CD4-positive, alpha-beta T cell treated with Interleukin-4 for 1 hour (primary cell): ENCODE measurements around the gene ZNF816.
A peak's percentile ranks its signal among the peaks of the same experiment; 100 is the strongest.
"Not testable (repeated sequence)": the region's sequence is repeated elsewhere in the genome, so short reads cannot be mapped to it uniquely, and the experiment has no call there.

Experiments used
- DNase-seq, 2 donors: peaks; one replicate each; pipeline ENCODE4 v3.0.0-alpha.2; 2020 to 2022

The ZNF816 gene

DNA sequence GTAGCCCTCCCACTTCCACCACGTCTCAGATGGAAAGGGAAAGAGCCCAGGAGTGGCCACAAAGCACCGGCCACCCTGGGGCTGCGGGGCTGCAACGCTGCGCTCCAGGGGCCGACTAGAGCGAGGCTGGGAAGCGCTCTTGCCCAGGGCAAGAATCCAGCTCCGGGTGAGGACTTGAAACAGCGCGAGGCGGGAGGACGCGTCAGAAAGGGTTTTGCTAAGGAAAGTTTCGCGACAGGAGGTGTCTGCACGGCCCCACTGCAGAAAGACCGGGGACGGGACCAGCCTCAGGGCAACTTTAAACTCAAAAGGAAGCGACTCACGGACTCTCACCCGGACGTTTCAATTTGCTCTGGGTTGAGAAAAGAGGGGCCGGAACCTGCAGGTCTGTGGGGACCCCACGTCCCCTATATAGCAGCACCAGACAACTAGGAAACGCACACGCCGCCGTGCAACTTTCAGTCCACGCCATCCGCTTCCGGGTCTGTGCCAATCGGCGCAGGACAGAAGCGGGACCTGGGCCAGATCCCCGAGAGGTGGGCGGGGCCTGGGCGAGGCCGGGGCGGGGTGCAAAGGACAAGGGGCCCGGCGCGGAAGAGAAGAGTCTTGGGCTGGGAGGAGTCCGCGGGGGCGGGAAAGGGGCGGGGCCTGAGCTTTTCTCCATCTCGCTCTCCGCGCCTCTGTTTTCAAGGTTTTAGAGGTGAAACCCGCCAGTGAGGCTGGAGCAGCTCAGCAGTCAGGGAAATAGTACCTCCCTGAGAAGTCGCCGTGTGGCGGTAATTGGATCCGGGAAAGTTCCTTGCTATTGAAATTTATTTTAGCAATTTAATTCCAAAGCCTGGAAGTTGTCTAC is at the start of gene ZNF816:
TSS of gene ZNF816 (minus strand) at position 488 of the 853 bp plus-strand sequence. CDS start 6,792 bp downstream, outside the sequence.
- DNase-seq, result peak; percentile 97 to 98

DNA sequence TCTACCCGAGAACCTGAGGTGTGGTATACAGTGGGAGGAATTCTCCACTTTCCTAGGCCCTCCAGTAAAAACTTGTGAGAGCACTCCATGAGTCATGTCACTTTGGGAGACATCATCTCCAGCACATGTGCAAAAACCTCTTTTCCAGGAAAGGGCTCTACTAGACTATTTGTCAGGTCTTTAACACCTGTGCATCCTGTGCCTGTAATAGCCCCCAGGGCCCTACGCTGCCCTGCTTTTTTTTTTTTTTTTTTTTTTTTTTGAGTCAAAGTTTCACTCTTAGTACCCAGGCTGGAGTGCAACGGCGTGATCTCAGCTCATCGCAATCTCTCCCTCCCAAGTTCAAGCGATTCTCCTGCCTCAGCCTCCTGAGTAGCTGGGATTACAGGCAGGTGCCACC is 49.3 kb upstream of the ZNF816 start:
- DNase-seq, result no peak

DNA sequence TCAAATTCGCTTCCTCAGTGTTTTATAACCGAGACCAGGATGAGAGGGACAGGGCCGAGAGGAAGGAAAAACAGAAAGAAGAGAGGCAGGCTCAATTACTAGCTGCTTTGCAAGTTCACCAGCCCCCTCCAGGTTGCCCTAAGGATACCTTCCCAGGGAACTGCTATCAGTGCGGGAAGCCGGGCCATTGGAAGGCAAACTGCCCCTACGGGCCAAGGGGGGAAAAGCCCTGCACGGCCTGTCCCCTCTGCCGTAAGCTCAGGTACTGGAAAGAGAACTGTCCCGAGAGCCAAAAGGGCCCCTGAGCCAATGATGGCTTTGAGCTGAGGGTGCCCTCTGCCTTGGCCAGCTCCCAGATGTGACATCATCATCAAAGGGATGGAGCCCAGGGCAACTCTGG is 47.8 kb upstream of the ZNF816 start:
- no peak for DNase-seq

DNA sequence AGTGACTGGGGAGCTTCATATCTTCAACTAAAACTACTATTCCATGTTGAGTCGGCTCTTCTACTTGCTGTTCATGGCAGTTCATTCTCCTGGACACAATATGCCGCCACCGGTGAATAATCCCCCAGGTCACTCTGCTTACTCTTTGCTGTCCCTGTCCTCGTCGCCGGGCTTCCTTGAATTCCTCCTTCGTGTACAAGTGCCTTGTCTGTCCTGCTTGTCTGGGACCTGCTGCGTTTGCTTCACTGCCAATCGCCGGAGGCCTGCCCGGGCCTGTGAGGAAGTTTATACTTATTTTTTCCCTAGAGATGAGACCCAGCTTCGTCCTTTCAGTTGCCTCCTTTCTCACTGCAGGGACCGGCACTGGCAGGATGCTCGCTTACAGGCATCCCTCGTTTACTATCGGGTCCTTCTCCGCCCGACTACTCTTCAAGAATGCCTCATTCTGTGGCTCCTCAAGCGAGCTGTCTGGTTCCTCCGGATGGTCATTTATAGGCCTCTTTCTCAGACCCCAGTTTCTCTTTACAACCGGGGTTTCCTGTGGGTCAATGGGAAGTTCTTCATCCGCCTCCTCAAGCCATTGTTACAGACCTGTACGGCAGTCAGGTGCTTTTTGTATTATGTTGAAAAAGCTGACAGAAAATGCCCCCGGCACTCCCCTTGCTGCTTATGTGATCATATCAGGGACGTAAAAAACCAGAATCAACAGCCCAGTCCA is 45.5 kb upstream of the ZNF816 start:
- DNase-seq, result no peak

DNA sequence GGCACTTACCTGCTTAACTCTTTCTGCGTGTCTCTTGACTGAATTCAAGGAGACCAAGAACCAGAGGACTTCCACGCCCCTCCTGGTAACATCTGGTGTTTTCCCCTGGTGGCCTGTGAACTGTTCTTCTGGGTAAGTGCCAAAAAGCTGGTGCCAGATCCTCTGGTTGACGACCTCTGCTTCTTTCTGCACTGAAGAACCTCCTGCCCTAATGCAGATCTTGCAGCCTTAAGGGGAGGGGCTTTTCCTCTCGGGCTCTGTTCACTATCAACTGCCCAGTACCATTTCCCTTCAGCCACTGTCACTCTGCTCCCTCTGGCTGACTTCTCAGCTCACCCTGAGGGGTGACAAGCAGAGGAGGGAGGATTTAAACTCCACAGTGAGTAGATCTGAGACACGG is 44.9 kb upstream of the ZNF816 start:
- DNase-seq, result no peak

DNA sequence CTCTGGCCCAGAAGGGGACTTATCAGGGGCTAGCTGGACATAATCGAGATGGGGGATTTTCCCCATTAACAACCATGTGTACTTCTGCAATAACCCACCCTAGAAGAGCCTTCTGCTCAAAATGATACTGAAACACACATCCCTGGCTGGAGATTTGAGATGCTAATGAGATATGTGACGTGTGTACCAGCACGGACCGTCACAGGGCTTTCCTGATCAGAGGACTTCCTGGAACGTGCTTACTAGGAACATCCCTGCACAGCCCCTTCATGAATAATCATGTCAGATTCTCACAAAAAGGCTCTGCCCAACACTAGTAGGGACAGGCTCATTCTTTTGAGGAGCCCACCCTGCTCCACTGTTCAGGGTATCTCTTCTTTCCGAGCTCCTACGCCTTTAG is 44.5 kb upstream of the ZNF816 start:
- DNase-seq, result no peak

DNA sequence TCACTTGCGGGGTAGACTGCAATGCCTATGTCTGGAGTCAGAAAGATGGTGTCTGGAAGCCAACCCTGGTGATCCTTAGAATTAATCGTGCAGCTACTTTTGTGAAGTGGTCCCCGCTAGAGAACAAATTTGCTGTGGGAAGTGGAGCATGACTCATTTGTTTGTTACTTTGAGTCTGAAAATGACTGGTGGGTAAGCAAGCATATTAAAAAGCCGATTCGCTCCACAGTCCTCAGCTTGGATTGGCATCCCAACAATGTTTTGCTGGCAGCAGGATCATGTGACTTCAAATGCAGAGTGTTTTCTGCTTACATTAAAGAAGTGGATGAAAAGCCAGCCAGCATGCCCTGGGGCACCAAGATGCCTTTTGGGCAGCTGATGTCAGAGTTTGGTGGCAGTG is 41.6 kb upstream of the ZNF816 start:
- no peak for DNase-seq

DNA sequence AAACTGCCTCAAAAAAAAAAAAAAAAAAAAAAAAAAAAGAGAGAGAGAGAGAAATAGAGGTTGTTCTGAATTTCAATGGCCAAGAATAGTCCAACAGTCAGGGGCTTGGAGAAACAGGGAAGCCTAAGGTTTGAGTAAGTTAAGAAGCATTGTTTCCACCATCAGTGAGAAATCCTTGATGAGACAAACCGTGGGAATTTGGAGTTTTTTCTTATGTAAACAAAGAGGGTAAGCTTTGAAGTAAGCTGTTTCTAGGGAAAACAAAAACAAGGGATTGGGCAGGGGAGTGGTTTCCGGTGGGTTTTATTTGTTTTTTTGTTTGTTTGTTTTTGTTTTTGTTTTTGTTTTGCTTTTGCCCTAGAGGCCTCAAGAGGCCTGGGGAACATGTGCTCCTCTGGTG is 39.8 kb upstream of the ZNF816 start:
- no peak for DNase-seq

DNA sequence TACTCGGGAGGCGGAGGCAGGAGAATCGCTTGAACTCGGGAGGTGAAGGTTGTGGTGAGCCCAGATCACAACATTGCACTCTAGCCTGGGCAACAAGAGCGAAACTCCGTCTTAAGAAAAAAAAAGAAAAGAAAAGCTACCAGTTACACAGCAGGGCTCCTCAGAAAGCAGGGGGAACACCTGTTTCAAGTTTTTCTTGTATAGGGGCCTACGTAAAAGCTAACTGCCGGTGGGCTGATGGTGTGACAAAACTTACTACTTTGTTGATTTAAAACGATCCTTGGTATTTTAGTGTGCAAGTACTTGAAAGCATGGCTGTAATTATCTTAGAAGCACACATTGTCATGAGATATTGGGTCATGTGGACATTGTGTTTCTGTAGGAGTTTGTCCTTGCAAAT is 35.3 kb upstream of the ZNF816 start:
- DNase-seq, result no peak

DNA sequence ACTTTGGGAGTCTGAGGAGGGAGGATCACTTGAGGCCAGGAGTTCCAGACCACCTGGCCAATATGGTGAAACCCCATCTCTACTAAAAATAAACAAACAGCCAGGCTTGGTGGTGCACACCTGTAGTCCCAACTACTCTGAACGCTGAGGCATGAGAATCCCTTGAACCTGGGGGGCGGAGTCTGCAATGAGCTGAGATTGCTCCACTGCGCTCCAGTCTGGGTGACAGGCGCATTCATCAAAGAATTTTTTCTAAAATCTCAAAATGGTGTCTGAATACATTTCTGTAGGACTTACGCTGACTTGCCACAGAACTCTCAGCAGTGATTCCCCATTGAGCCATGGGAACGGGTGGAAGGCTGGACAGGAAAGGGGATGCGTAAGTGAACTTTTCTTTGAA is 33.0 kb upstream of the ZNF816 start:
- no peak for DNase-seq

DNA sequence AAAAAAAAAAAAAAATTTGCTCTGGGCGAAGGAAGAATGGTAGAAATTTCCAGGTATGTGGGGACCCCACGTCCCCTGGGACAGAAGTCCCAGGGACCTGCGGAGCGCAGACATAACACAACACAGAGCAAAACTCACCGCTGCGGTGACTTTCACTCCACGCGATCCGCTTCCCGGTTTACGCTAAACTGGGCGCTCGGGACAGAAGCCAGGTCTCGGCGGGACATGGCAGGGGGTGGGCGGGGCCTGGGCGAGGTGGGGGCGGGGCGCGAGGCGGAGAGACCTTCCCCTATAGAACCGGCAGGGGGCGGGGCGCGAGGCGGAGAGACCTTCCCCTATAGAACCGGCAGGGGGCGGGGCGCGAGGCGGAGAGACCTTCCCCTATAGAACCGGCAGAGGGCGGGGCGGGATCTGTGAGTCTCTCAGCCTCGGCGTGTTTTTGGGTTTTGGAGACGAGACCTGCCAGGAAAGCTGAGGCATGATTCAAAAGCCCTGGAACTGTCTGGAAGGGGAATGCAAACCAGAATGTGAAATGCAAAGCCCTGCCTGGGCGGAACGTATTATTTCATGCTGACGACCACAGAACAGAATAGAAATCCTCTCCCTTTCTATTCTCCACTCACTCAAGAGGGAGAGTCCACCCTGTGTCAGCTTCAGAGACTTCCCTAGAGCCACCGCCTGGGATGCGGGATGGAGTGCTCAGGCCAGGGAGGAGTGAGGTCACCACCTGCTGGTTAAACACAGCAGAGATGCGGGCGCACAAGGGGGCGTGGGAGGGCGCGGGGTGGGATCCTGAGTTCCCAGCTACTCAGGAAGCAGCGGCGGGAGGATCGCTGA is 30.9 kb upstream of the ZNF816 start:
- peak; percentile 86 for DNase-seq

DNA sequence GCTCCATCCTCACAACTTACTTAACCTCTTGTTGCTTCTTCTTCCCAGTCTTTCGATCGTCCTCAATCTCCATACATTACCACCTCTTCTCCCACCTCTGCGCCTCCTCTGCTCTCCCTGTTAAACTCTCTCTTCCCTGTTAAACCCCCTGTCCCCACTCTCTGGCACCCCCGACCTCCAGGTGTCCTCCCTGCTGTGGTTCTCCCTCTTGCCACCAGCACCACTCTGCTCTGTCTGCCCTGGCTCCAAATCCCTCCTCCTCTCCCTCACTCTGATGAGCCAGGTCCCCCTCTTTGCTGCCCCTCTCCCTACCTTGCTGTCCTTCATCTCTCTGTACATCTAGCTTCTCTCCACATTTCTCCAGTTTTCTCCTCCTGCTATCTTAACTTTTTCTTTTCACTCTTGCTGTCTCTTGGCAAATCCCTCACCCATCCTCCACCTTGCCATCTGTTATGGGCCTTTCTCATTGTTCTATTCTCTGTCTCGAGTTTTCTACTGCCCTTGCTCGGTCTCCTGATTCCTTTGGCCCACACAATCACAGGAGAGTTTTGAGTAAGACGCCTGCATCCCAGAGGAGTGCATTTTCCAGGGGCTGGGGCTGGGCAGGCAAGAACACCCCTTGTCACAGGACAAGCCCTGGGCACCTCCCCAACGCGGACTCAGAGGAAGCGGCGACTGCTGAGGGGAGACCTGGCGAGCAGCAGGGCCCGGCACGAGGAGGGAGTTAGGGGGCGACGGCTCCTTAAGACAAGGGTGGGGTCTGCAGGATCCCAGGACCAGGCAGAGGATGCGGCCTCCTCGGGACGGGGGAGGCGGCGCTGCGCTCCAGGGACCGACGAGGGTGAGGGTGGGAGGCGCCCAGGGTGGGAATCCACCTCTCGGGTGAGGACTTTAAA is 29.7 kb upstream of the ZNF816 start:
- no peak for DNase-seq

DNA sequence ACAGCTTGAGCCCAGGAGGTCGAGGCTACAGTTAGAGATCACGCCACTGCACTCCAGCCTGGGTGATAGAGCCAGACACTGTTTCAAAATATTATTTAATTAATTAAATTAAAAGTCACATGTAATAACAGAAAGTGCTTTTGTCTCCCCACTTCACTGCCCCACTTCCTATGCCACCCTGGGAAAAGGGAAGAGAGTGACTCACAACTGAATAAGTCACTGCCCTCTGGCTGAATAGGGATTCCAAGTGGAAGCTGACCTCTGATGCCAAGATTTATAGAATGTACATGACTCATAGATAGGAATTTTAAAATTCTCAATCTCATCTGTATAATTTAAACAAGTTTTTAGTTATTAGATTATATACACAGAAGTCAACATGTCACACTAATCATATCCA is 28.8 kb upstream of the ZNF816 start:
- DNase-seq, result no peak

DNA sequence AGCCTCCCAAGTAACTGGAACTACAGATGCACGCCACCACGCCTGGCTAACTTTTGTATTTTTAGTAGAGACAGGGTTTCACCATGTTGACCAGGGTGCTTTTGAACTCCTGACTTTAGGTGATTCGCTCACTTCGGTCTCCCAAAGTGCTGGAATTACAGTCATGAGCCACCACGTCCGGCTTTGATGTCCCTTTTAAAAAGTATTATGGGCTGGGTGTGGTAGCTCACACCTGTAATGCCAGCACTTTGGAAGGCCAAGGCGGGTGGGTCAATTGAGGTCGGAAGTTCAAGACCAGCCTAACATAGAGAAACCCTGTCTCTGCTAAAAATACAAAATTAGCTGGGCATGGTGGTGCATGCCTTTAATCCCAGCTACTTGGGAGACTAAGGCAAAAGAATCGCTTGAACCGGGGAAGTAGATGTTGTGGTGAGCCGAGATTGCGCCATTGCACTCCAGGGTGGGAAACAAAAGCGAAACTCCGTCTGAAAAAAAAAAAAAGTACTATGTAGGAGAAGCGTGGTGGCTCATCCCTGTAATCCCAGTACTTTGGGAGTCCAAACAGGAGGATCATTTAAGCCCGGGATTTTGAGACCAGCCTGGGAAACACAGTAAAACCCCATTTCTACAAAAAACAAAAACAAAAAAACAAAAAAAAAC is 28.2 kb upstream of the ZNF816 start:
- no peak for DNase-seq

DNA sequence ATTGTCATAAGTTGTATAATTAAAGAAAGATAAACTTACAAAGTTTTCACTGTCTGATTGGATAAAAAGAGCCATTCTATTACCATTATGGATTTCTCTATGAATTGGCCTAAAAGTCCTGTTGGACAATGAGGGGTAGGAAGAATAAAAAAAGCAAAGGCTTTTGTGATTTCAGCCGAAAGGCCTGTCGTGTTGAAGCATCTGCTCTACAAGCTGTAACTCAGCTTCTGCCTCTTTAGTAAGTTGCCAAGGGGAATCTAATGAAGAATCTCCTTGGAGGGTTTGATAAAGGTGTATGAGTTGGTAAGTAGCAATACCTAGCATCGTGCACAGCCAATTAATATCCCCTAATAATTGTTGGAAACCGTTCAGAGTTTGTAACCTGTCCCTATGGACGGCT is 25.8 kb upstream of the ZNF816 start:
- no peak for DNase-seq

DNA sequence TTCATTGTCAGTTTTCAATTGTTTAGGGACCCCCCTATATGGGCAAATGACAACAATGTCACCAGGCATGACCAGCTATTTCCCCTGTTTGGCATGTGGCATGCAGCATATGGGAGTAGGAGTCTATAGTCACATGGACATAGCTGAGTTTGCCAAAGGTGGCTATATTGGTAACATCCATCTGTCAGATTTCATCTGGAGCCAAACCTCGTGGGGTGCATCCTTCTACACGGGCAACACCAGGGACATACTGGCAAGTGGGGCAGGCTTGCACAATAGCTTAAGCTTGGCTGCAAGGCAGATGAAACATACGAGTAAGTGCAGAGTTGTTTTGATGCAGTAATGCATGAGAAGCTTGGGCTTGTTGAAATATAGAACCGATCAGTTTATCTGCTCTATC is 24.5 kb upstream of the ZNF816 start:
- DNase-seq, result no peak

DNA sequence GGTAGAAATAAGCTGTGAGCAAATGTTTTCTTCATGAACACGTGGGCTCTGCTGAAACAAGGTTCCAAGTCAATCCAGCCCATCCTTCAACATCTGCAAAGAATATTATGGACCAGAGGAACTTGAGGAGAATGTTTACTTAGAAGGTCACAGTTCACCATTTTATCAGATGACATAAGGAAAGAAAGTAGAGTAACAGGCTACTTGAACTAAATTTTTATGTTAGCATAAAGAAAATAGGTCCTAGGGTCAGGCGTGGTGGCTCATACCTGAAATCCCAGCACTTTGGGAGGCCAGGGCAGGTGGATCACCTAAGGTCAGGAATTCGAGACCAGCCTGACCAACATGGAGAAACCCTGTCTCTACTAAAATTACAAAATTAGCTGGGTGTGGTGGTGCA is 20.5 kb upstream of the ZNF816 start:
- DNase-seq, result not testable (repeated sequence)

DNA sequence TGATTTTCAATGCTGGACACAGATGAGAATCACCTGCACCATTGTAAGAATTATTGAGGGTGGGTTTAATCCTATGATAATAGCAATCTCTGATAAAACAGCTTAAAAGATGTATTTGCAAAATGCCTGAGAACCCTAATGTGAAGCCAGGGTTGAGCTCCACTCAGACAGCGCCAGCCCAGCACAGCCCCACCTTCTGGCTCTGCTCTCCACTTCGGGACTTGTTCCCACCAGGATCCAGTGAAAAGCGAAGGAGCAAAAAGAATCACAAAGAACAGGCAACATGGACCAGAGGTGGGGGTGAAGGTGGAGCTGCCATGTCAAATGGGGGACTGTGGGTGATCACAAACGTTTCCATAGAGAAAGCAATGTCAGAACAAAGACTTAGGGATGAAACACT is 18.6 kb upstream of the ZNF816 start:
- no peak for DNase-seq

DNA sequence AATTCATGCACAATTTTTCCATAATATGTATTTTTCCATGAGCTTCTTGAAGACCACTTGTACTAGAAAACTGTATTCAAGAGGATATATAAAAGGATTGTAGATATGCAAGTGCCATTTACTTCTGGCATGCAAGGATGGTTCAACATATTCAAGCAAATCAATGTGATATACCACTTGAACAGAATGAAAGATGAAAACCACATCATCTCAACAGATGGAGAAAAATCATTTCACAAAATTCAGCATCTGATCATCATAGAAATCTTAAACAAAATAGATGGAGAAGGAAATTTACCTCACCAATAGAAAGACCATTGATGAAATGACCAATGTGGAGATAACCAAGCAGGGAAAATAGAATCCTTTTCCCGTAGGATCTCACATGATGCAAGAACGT is 5.1 kb upstream of the ZNF816 start:
- no peak for DNase-seq

DNA sequence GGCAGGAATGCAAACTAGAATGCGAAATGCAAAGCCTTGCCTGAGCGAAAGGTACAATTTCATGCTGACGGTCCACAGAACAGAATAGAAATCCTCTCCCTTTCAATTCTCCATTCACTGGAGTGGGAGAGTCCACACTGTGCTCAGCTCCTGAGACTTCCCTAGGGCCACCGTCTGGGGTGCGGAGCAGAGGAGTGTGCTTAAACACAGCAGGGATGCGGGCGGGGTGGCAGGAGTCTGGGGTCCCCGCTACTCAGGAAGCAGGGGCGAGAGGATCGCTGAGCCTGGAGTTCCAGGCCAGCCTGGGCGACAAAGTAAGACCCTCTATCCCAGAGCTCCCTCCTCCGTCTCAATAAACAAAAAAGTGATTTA is 552 bp upstream of the ZNF816 start:
- no peak for DNase-seq

DNA sequence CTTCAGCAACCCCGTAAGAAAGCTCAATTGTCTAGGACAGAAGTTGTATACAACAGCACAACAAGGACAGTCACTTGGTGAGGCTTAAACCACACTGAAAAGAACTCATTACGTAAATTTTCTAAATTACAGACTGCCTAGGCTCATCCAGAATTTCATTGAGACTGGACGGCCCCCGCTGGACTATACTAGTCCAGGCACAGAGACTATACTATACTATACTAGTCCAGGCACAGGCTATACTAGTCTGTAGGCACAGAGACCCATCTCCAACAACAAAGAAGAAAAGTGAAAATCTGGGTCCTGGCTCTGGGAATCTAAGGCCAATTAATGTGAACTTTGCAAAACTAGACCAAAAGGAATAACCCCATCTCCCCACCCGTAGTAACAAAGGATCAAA is 700 bp downstream of the ZNF816 start:
- no peak for DNase-seq
